HCT116 (cell line): Measurements from ENCODE around the gene ACSS1. TPM values are rescaled to one million over a fixed set of nuclear protein-coding genes. Genes with fewer than 3 reads are reported as not detected.

Experiments used
- ATAC-seq: fragments of 200-7000 bp; cut with Tn5 transposase; 2 replicates; pipeline ENCODE4 v1.9.1; 2020; ENCODE audit warnings: mild to moderate bottlenecking, moderate library complexity
- BruUV-seq: library from RNA; stranded (reverse); fragments of 400-500 nt; replicated peaks from 2 replicates; lab custom pipeline; 2021; lab: Mats Ljungman, UMichigan
- CTCF ChIA-PET: fragments of 300-600 bp; sonication (Branson Sonifier 250); formaldehyde crosslinking; loops from one replicate; lab custom pipeline; 2021; ENCODE audit warnings: antibody characterized with exemption; lab: Charles Lee
- POLR2A ChIA-PET: fragments of 300-600, 350-600 bp; sonication (Branson Sonifier 250); formaldehyde crosslinking; loops from one replicate; lab custom pipeline; 2021; ENCODE audit warnings: antibody characterized with exemption; lab: Charles Lee
- RAD21 ChIA-PET, 2 experiments: fragments of 300-600 bp; sonication (Branson Sonifier 250); formaldehyde crosslinking; loops; one replicate each; lab custom pipeline; 2023; ENCODE audit warnings: low total read pairs in 2 of 2; ENCODE audit not compliant: uncharacterized antibody in 2 of 2, unreplicated experiment in 2 of 2, low non-redundant PET in 1 of 2; lab: Charles Lee
- DNase-seq: peaks from one replicate; pipeline ENCODE4 v3.0.0-alpha.2; 2010; ENCODE audit warnings: low read depth, low spot score
- H2AFZ ChIP-seq: fragments of 200-600 bp; shearing (Covaris generic), sonication (generic); 2 replicates; pipeline ENCODE4 v1.6.1; 2017; ENCODE audit warnings: low read depth, mixed run types, mixed read lengths, antibody characterized with exemption, low read length; ENCODE audit not compliant: poor library complexity, severe bottlenecking
- H3K27ac ChIP-seq: 2 replicates; pipeline ENCODE4 v1.5.1; 2012; ENCODE audit warnings: low read depth, low read length
- H3K27me3 ChIP-seq: fragments of 200-600 bp; sonication (generic); 2 replicates; pipeline ENCODE4 v1.6.1; 2016; ENCODE audit warnings: mixed run types, low read length, mixed read lengths; ENCODE audit not compliant: insufficient read depth
- H3K36me3 ChIP-seq, 2 experiments: fragments of 200-500 bp in 1 of 2; fragments of 200-600 bp in 1 of 2; sonication (Bioruptor generic) in 1 of 2; sonication (generic) in 1 of 2; 2 replicates each; pipeline versions ENCODE4 v1.5.1 to v1.6.1; 2014 to 2016; ENCODE audit warnings: low read length in 2 of 2, inconsistent platforms in 1 of 2, mixed read lengths in 1 of 2, mixed run types in 1 of 2; ENCODE audit not compliant: insufficient read depth in 2 of 2, control insufficient read depth in 1 of 2
- H3K4me1 ChIP-seq, 2 experiments: fragments of 200-600 bp in 1 of 2; sonication (generic) in 1 of 2; 2 replicates each; pipeline versions ENCODE4 v1.5.1 to v1.6.1; 2012 to 2017; ENCODE audit warnings: low read length in 2 of 2, inconsistent platforms in 1 of 2, mild to moderate bottlenecking in 1 of 2, mixed read lengths in 1 of 2, mixed run types in 1 of 2, moderate library complexity in 1 of 2; ENCODE audit not compliant: insufficient read depth in 2 of 2, control insufficient read depth in 1 of 2
- H3K4me2 ChIP-seq: fragments of 200-600 bp; sonication (generic); 2 replicates; pipeline ENCODE4 v1.6.1; 2017; ENCODE audit warnings: mixed run types, low read length, mixed read lengths
- H3K4me3 ChIP-seq, 2 experiments: fragments of 200-600 bp in 1 of 2; sonication (generic) in 1 of 2; replicated peaks in 1 of 2; 2 replicates each; pipeline ENCODE4 v1.5.1; 2011 to 2016; ENCODE audit warnings: low read length in 2 of 2, control low read depth in 1 of 2, low read depth in 1 of 2, mild to moderate bottlenecking in 1 of 2, mixed read lengths in 1 of 2, mixed run types in 1 of 2
- H3K79me2 ChIP-seq: fragments of 200-600 bp; sonication (generic); 2 replicates; pipeline ENCODE4 v1.6.1; 2017; ENCODE audit warnings: mild to moderate bottlenecking, mixed run types, low read length, moderate library complexity, mixed read lengths; ENCODE audit not compliant: insufficient read depth
- H3K9ac ChIP-seq: fragments of 200-600 bp; sonication (generic); 2 replicates; pipeline ENCODE4 v1.6.1; 2016; ENCODE audit warnings: low read length, mixed read lengths
- H3K9me2 ChIP-seq: fragments of 200-600 bp; sonication (generic), shearing (Covaris generic); 2 replicates; pipeline ENCODE4 v1.6.1; 2017; ENCODE audit warnings: mixed run types, mild to moderate bottlenecking, moderate library complexity; ENCODE audit not compliant: insufficient read depth
- H3K9me3 ChIP-seq, 2 experiments: fragments of 200-500 bp in 1 of 2; fragments of 200-600 bp in 1 of 2; sonication (Bioruptor generic) in 1 of 2; sonication (generic) in 1 of 2; 2 replicates each; pipeline ENCODE4 v1.6.1; 2014 to 2017; ENCODE audit warnings: low read length in 2 of 2, mixed read lengths in 2 of 2, inconsistent platforms in 1 of 2, low read depth in 1 of 2, mild to moderate bottlenecking in 1 of 2, mixed run types in 1 of 2, moderate library complexity in 1 of 2; ENCODE audit not compliant: control insufficient read depth in 1 of 2, insufficient read depth in 1 of 2
- H4K20me1 ChIP-seq: fragments of 200-600 bp; sonication (generic), shearing (Covaris generic); 2 replicates; pipeline ENCODE4 v1.6.1; 2017; ENCODE audit warnings: mixed run types, mild to moderate bottlenecking, moderate library complexity; ENCODE audit not compliant: insufficient read depth
- CTCF ChIP-seq, 3 experiments: fragments of 200-600 bp in 1 of 3; sonication (generic) in 1 of 3; IDR thresholded peaks in 2 of 3; conservative IDR thresholded peaks in 1 of 3; 2 replicates each; pipeline ENCODE4 v1.5.1; 2012 to 2017; ENCODE audit warnings: low read depth in 2 of 3, low read length in 2 of 3, antibody characterized with exemption in 1 of 3, borderline replicate concordance in 1 of 3, control low read depth in 1 of 3, mild to moderate bottlenecking in 1 of 3, mixed read lengths in 1 of 3, mixed run types in 1 of 3, moderate library complexity in 1 of 3; ENCODE audit not compliant: insufficient read depth in 1 of 3
- ELF1 ChIP-seq: IDR thresholded peaks from 2 replicates; pipeline ENCODE4 v1.6.1; 2012; ENCODE audit warnings: low read depth, borderline replicate concordance
- EZH2phosphoT487 ChIP-seq: fragments of 200-600 bp; IDR thresholded peaks from 2 replicates; pipeline ENCODE4 v1.6.1; 2018; ENCODE audit warnings: antibody characterized with exemption, borderline replicate concordance
- JUND ChIP-seq: IDR thresholded peaks from 2 replicates; pipeline ENCODE4 v1.6.1; 2012
- REST ChIP-seq: IDR thresholded peaks from 2 replicates; pipeline ENCODE4 v1.6.1; 2012; ENCODE audit warnings: low read depth
- ZBTB33 ChIP-seq: IDR thresholded peaks from 2 replicates; pipeline ENCODE4 v1.6.1; 2011; ENCODE audit warnings: mild to moderate bottlenecking, low read length, moderate library complexity; ENCODE audit not compliant: insufficient replicate concordance; ENCODE audit errors: extremely low read depth
- intact Hi-C: fragments of 100-400 bp; cut with micrococcal nuclease; formaldehyde crosslinking; loops from 2 replicates; pipeline ENCODE4 v1.10.0; 2022
- total RNA-seq: library from RNA; stranded (reverse); gene quantifications from one replicate; pipeline ENCODE4 v1.2.1, GENCODE V29; 2021; ENCODE audit not compliant: unreplicated experiment

ACSS1 gene
- total RNA-seq, 1 experiment from 2014 or later: 0.27 TPM

GRCh38 chr20:25084626-25085187, 26.8 kb upstream of the ACSS1 start (continued):
- TF ChIP-seq REST (no peak), JUND (no peak), ELF1 (no peak), ZBTB33 (no peak), EZH2phosphoT487 (no peak)
- TF ChIP-seq, all 23 proteins: peak for 0

DNA sequence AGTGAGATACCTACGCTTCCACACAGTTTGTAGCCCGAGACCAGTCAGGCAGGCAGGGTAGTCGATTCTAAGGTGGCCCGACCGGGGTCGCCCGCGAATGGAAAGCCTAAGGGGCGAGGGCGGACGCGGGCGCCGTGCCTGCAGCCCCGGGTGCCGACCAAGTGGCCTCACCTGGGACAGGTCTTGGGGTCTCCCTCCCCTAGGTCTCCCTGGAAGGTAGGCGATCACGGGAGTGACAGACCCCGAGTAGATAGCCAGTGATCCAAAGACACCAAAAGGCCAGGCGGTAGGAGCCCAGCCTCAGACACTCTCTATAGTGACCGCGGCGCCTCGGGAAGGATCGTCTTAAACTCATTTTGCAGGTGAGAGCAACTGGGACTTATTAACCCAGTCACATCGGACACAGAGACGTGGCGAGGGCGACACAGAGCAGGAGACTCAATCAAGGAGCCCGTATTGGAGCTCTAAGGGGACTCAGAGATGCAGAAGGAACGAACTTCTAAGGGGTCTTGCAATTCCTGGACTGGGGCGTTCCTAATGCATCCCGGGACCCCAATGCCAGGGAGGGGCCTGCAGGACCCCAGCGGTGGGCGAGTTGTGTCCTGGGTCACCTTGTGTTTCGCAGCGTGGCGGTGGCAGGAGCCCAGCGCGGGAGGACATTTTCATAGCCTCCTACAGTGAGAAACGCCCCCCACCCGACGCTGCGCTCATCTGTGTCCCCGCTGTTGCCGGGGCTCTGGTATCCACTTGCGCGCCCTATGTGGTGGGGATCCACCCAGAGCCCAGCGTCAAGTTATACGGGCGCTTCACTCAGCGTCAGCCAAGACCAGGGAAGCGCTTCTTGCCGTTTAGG, 26.1 kb upstream of the ACSS1 start:
- TF ChIP-seq ELF1: no peak
- TF ChIP-seq CTCF (IDR thresholded peaks at IDR 0.05 in 2 of 3, conservative IDR thresholded peaks at IDR 0.05 in 1 of 3; ENCODE audit: borderline replicate concordance in 1 of 3, insufficient read depth in 1 of 3, low read depth in 2 of 3, low read length in 2 of 3): peak in 2 of 3 experiments; percentile 45 to 47; a peak in 4 of 6 replicates
- Histone ChIP-seq H3K9ac (no peak overlapping the region), H2AFZ (no peak overlapping the region), H3K79me2 (no peaks in the 10 kb centered on the region), H4K20me1 (no peaks in the 10 kb centered on the region), H3K4me3 (peak overlapping the region; percentile 16 to 28; a peak in 3 of 4 replicates), H3K4me2 (peak overlapping the region; percentile 45), H3K9me2 (no peaks in the 10 kb centered on the region), H3K27me3 (peaks cover 13% of the 10 kb centered on the region), H3K9me3 (no peaks in the 10 kb centered on the region), H3K36me3 (no peaks in the 10 kb centered on the region), H3K27ac (no peak overlapping the region), H3K4me1 (no peaks in the 10 kb centered on the region)
- no TSS peak for BruUV-seq
- RAD21 ChIA-PET: no interaction called here
- CTCF ChIA-PET: interaction anchor here (0.6 to 1.5 kb wide), 2 partner anchors 315 kb away, joined by 3 read pairs; no protein-coding TSS in a partner anchor
- intact Hi-C loops: no loop called here
- DNase-seq (no peak), ATAC-seq (peak; percentile 83)
- POLR2A ChIA-PET: no interaction called here
